Suprapubic skin (tissue), 4 donors: ENCODE measurements around the gene FAM78B.

Experiments
- EP300 ChIP-seq: sonication (generic); formaldehyde crosslinking; IDR thresholded peaks from one replicate; pipeline ENCODE4 v1.6.1; 2017; ENCODE audit warnings: antibody characterized with exemption
- POLR2A ChIP-seq, 2 donors: fragments of 450-650 bp; IDR thresholded peaks; one replicate each; pipeline ENCODE4 v1.6.1; 2017; ENCODE audit warnings: antibody characterized with exemption in 2 of 2, mild to moderate bottlenecking in 2 of 2, moderate library complexity in 2 of 2
- POLR2AphosphoS5 ChIP-seq, 3 donors: sonication (generic); formaldehyde crosslinking; IDR thresholded peaks; one replicate each; pipeline ENCODE4 v1.6.1; 2017; ENCODE audit warnings: antibody characterized with exemption in 3 of 3
- TF ChIP-seq, protein P1 (sequence below), 2 donors: fragments of 200-600 bp in 1 of 2; fragments of 450-650 bp in 1 of 2; sonication (generic) in 1 of 2; IDR thresholded peaks; one replicate each; pipeline ENCODE4 v1.5.1; 2016 to 2019; ENCODE audit warnings: antibody characterized with exemption in 2 of 2, mild to moderate bottlenecking in 1 of 2, moderate library complexity in 1 of 2

DNA sequence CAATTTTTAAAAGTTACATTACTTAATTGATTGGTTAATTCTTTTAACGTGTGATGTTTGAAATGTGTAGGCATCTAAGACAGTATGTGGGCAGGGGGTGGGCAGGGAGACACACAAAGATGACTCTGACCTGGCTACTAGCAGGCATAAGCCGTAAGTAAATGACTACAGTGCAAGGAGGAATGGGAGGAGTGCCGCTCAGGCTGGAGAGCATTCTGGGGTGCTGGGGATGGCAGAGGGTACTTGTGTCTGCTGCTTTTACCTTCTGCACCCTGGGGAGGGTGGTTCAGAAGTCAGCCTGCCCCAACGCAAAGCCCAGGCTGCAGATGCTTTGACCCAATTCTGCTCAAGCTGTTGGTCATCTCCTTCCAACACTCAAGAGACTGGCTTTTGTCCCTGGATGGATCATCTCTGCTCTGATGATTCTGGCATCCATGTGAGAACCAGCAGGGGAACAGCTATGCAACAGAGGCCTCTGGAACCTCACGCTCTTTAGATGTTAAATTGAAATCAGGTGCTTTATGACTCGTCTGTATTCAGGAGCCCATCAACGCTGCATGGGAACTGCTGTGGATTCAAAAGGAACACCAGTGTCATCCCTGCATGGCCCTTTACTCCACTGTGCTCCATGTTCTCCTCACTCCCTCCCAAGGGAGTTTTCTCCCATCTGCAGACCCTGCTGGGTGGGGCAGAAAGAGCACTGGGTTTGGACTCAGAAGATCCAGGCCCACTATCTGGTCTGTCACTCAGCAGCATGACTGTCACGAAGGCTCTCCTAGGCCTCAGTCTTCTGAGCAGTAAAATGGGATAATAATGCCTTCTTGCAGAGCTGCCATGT is 78.8 kb downstream of the FAM78B start:
- TF ChIP-seq POLR2AphosphoS5 (IDR thresholded peaks at IDR 0.05) (no peak), POLR2A (IDR thresholded peaks at IDR 0.05) (no peak), EP300 (no peak)
- TF ChIP-seq, protein P1, sequence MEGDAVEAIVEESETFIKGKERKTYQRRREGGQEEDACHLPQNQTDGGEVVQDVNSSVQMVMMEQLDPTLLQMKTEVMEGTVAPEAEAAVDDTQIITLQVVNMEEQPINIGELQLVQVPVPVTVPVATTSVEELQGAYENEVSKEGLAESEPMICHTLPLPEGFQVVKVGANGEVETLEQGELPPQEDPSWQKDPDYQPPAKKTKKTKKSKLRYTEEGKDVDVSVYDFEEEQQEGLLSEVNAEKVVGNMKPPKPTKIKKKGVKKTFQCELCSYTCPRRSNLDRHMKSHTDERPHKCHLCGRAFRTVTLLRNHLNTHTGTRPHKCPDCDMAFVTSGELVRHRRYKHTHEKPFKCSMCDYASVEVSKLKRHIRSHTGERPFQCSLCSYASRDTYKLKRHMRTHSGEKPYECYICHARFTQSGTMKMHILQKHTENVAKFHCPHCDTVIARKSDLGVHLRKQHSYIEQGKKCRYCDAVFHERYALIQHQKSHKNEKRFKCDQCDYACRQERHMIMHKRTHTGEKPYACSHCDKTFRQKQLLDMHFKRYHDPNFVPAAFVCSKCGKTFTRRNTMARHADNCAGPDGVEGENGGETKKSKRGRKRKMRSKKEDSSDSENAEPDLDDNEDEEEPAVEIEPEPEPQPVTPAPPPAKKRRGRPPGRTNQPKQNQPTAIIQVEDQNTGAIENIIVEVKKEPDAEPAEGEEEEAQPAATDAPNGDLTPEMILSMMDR (IDR thresholded peaks at IDR 0.05) = no peak
